TTC549 (cell line): Measurements from ENCODE around the gene RNF168.
A peak's percentile ranks its signal among the peaks of the same experiment; 100 is the strongest.
"Not testable (repeated sequence)": the region's sequence is repeated elsewhere in the genome, so short reads cannot be mapped to it uniquely, and the experiment has no call there.

ENCODE experiments used
- FAIRE-seq: peaks from 2 replicates; lab custom pipeline; 2012; peaks lifted over from hg19 to GRCh38; lab: Jason Lieb, UNC

Gene RNF168, protein sequence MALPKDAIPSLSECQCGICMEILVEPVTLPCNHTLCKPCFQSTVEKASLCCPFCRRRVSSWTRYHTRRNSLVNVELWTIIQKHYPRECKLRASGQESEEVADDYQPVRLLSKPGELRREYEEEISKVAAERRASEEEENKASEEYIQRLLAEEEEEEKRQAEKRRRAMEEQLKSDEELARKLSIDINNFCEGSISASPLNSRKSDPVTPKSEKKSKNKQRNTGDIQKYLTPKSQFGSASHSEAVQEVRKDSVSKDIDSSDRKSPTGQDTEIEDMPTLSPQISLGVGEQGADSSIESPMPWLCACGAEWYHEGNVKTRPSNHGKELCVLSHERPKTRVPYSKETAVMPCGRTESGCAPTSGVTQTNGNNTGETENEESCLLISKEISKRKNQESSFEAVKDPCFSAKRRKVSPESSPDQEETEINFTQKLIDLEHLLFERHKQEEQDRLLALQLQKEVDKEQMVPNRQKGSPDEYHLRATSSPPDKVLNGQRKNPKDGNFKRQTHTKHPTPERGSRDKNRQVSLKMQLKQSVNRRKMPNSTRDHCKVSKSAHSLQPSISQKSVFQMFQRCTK

DNA sequence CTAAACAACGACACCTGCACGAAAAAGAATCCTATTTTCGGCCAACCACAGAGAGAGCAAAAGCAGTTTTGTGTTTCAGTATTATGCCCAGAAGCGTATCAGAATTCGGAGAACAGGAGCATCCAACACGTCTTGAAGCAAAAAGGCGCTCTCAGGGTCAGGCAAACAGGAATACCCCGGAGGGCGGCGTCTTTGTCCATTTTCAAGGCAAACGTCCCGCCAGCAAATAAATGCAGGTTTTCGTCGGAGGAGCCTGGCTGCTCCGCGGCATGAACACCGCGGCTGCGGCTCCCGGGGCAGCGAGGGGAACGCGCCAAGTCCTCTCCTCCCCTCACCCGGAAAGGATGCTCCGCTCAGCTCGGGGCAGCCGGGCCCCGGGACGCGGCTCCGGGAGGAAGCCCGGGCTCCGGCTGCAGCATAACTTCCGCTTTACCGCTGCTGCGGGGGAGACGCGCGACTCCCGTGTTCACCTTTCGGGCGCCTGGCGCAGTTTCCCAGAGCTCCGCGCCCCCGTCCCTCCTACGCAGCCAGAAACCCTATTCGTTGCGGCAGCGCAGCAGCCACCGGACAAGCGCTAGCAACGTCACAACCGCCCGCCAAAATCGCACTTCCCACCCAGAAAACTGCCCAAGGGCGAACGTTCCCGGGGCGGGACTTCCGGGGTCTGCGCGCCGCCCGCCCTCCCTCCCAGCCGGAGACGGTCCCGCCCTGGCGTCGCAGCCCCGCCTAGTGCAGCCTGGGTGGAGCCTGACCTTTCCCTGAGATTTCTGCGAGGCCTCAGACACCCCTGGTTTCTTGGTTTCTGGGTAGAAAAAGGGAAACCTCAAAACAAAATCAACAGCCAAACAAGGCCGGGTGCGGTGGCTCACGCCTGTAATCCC is at the start of gene RNF168:
TSS of gene RNF168 (minus strand) at position 573 of the 881 bp plus-strand sequence. CDS start 595 bp downstream, outside the sequence.
- no peak for FAIRE-seq

- peak; percentile 68 for FAIRE-seq
Observed at GRCh38 chr3:196552253-196552652, 48.7 kb upstream of the RNF168 start.

DNA sequence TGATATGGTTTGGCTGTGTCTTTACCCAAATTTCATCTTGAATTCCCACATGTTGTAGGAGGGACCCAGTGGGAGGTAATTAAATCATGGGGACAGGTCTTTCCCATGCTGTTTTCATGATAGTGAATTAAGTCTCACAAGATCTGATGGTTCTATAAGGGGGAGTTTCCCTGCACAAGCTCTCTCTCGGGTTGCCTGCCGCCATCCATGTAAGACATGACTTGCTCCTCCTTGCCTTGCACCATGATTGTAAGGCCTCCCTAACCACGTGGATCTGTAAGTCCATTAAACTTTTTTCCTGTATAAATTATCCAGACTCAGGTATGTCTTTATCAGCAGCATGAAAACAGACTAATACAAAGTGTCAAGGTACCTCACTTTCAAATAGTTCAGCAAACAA is 46.6 kb upstream of the RNF168 start:
- not testable (repeated sequence) for FAIRE-seq

DNA sequence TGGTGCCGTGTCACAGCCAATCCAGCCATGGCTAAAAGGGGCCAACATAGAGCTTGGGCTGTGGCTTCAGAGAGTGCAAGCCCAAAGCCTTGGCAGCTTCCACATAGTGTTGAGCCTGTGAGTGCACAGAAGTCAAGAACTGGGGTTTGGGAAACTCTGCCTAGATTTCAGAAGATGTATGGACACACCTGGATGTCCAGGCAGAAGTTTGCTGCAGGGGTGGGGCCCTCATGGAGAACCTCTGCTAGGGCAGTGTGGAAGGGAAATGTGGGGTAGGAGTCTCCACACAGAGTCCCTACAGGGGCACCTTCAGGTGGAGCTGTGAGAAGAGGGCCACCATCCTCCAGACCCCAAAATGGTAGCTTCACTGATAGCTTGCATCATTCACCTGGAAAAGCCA is 45.7 kb upstream of the RNF168 start:
- not testable (repeated sequence) for FAIRE-seq

- FAIRE-seq: no peak
Observed at GRCh38 chr3:196547067-196547466, 43.5 kb upstream of the RNF168 start.

GRCh38 chr3:196546537-196546936 is 43.0 kb upstream of the RNF168 start:
- FAIRE-seq: no peak

DNA sequence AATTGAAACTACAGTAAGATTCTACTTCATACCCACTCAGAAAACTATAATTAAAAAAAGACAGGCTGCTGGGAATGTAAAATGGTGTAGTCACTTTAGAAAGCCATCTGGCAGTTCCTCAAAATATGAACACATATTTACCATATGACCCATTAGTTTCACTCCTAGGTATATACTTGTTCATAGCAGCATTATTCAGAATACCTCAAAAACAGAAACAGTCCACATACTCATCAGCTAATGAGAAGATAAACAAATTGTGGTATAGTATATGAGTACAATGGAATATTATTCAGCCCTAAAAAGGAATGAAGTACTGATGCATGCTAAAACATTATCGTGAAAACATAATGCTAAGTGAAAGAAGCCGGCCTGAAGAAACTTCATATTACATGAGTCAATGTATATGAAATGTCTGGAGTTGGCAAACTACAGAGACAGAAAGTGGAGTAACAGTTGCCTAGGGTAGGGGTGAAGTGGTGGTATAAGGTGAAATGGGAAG is 41.0 kb upstream of the RNF168 start:
- no peak for FAIRE-seq

- no peak for FAIRE-seq
Observed at GRCh38 chr3:196541684-196542445, 38.3 kb upstream of the RNF168 start.

GRCh38 chr3:196537319-196537984 is 33.9 kb upstream of the RNF168 start:
- no peak for FAIRE-seq

DNA sequence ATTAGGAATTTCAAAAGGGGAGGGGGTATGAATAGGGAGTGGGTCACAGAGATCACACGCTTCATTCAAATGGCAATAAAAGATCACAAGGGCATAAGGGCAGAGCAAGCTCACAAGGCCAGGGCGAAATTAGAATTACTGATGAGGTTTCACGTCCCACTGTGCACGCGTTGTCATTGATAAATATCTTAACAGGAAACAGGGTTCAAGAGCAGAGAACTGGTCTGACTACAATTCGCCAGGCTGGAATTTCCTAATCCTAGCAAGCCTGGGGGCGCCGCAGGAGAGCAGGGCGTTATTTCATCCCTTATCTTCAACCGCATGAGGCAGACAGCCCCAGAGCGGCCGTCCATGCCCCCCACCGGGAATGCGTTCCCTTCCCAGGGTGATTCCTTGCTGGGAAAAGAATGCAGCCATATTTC is 29.7 kb upstream of the RNF168 start:
- no peak for FAIRE-seq

DNA sequence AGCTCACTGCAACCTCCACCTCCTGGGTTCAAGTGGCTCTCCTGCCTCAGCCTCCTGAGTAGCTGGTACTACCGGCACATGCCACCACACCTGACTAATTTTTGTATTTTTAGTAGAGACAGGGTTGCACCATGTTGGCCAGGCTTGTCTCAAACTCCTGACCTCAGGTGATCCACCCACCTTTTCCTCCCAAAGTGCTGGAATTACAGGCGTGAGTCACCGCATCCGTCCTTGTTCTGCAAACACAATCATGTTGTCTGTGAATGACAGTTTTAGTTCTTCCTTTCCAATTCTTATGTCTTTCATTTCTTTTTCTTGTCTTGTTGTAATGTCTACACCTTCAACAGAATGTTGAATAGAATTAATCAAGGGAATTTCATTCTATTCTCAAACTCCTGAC is 27.9 kb upstream of the RNF168 start:
- FAIRE-seq: no peak

- FAIRE-seq: no peak
Observed at GRCh38 chr3:196528639-196529233, 25.2 kb upstream of the RNF168 start.

DNA sequence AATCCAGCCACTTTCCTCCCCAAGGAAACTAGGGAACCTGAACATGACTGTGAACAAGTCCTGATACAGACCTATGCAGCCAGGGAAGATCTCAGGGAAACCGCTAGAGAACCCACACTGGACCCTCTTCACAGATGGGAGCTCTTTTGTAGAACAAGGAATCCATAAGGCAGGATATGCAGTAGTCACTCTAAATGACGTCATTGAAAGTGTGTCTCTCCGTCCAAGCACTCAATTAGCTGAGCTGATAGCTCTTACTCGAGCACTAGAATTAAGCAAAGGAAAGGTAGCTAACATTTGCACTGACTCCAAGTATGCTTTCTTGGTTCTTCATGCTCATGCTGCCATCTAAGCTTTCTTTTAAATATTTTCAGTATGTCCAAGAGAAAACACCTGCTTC is 21.6 kb upstream of the RNF168 start:
- no peak for FAIRE-seq

- no peak for FAIRE-seq
Observed at GRCh38 chr3:196524527-196524926, 21.0 kb upstream of the RNF168 start.

GRCh38 chr3:196523841-196524240 is 20.3 kb upstream of the RNF168 start:
- FAIRE-seq: no peak

- not testable (repeated sequence) for FAIRE-seq
Observed at GRCh38 chr3:196521291-196521690, 17.7 kb upstream of the RNF168 start.

GRCh38 chr3:196519718-196520082 is 16.1 kb upstream of the RNF168 start:
- FAIRE-seq: no peak

DNA sequence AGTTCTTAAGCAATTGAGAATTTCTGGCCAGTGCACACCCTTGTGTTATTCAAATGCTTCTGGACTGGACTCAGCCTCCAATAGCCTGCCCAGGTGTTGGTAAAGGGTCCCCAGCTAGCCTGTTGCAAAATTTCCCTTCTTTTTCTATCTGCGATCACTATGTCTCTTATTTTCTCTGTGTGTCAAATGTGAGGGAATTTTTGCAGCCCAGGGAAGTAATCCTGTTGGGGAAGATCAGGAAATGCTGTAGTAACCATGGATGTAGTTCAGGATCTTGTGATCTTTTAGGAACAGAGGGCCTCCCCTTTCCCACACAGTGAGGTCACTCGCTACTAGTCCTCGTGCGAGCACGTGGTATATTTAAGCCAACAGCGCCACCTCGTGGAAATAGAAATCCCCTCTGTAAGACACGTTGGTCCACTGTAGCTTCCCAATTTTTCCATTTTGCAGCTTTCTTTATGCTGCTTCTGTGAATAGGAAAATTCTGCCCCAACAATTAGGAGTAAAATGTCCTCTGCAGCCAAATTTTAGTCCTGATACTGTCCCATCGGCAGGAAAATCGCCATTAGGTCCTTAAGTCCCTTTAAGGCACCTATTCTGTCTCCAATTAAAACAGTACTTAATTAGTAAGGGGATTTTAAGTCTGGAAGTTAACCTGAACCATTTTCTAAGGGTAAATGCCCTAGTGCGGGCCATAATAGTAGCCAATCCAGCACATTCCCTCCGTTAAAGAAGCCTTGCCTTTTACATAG is 15.6 kb upstream of the RNF168 start:
- no peak for FAIRE-seq

- FAIRE-seq: no peak
Observed at GRCh38 chr3:196517919-196518318, 14.4 kb upstream of the RNF168 start.

- no peak for FAIRE-seq
Observed at GRCh38 chr3:196517162-196517800, 13.7 kb upstream of the RNF168 start.
